H1 (cell line): Measurements from ENCODE around the gene FABP7. TPM values are rescaled to one million over a fixed set of nuclear protein-coding genes. Genes with fewer than 3 reads are reported as not detected.

ENCODE experiments used
- CTCF ChIA-PET: fragments of 300-600 bp; sonication (Branson Sonifier 250); formaldehyde crosslinking; loops from one replicate; lab custom pipeline; 2021; ENCODE audit not compliant: partially characterized antibody; lab: Charles Lee
- POLR2A ChIA-PET: fragments of 300-600 bp; sonication (Branson Sonifier 250); formaldehyde crosslinking; loops from one replicate; lab custom pipeline; 2021; ENCODE audit warnings: inconsistent platforms; ENCODE audit not compliant: partially characterized antibody; lab: Charles Lee
- DNase-seq, 2 experiments: peaks; one replicate each; pipeline versions ENCODE4 v3.0.0 to v3.0.0-alpha.2; 2010 to 2022; ENCODE audit warnings: low spot score in 2 of 2, low read depth in 1 of 2, mixed read lengths in 1 of 2
- FAIRE-seq: peaks from 2 replicates; lab custom pipeline; 2011; peaks lifted over from hg19 to GRCh38; lab: Jason Lieb, UNC
- H2AFZ ChIP-seq: 2 replicates; pipeline ENCODE4 v1.8.1; 2012; ENCODE audit warnings: low read length, inconsistent platforms
- H2AK5ac ChIP-seq: 2 replicates; pipeline ENCODE4 v1.6.1; 2013; ENCODE audit warnings: low read depth, low read length
- H2BK120ac ChIP-seq: replicated peaks from 2 replicates; pipeline ENCODE3; 2013; ENCODE audit warnings: low read depth, low read length, inconsistent platforms
- H2BK12ac ChIP-seq: 2 replicates; pipeline ENCODE4 v1.6.1; 2013; ENCODE audit warnings: low read depth, low read length
- H2BK15ac ChIP-seq: 2 replicates; pipeline ENCODE4 v1.6.1; 2013; ENCODE audit warnings: low read length
- H2BK20ac ChIP-seq: 2 replicates; pipeline ENCODE4 v1.6.1; 2013; ENCODE audit warnings: low read length
- H2BK5ac ChIP-seq: 2 replicates; pipeline ENCODE4 v1.6.1; 2013; ENCODE audit warnings: low read depth, low read length
- H3K14ac ChIP-seq: 2 replicates; pipeline ENCODE4 v1.6.1; 2013; ENCODE audit warnings: inconsistent platforms; ENCODE audit not compliant: insufficient read length
- H3K18ac ChIP-seq: 2 replicates; pipeline ENCODE4 v1.6.1; 2013; ENCODE audit warnings: low read length; ENCODE audit errors: extremely low read depth
- H3K23ac ChIP-seq: 2 replicates; pipeline ENCODE4 v1.6.1; 2013; ENCODE audit warnings: inconsistent platforms; ENCODE audit not compliant: insufficient read length
- H3K23me2 ChIP-seq: 2 replicates; pipeline ENCODE4 v1.6.1; 2013; ENCODE audit warnings: low read depth, low read length
- H3K27ac ChIP-seq: 2 replicates; pipeline ENCODE4 v1.6.1; 2011; ENCODE audit warnings: low read depth, low read length, inconsistent platforms
- H3K27me3 ChIP-seq, 4 experiments: replicated peaks in 1 of 4; 1 replicate in 1 of 4; 2 replicates in 3 of 4; pipeline versions ENCODE4 v1.6.1 to v1.8.1; 2011 to 2013; ENCODE audit warnings: low read length in 3 of 4, mild to moderate bottlenecking in 3 of 4, inconsistent platforms in 2 of 4, mixed read lengths in 2 of 4, moderate library complexity in 1 of 4; ENCODE audit not compliant: control insufficient read depth in 3 of 4, insufficient read depth in 3 of 4; ENCODE audit errors: extremely low read depth in 1 of 4
- H3K36me3 ChIP-seq, 4 experiments: 2 replicates each; pipeline versions ENCODE4 v1.6.1 to v1.8.1; 2011 to 2013; ENCODE audit warnings: mild to moderate bottlenecking in 4 of 4, low read length in 3 of 4, moderate library complexity in 2 of 4, control low read depth in 1 of 4, inconsistent platforms in 1 of 4; ENCODE audit not compliant: insufficient read depth in 4 of 4, control insufficient read depth in 2 of 4
- H3K4ac ChIP-seq: replicated peaks from 2 replicates; pipeline ENCODE3; 2013; ENCODE audit warnings: low read length, low read depth, mixed read lengths, inconsistent platforms; ENCODE audit not compliant: insufficient read length
- H3K4me1 ChIP-seq, 4 experiments: replicated peaks in 1 of 4; 1 replicate in 1 of 4; 2 replicates in 3 of 4; pipeline versions ENCODE4 v1.6.1 to v1.8.1; 2011 to 2013; ENCODE audit warnings: low read length in 3 of 4, inconsistent platforms in 2 of 4, mixed read lengths in 1 of 4; ENCODE audit not compliant: insufficient read depth in 4 of 4, control insufficient read depth in 3 of 4
- H3K4me2 ChIP-seq, 2 experiments: 2 replicates each; pipeline versions ENCODE4 v1.6.1 to v1.8.1; 2011 to 2013; ENCODE audit warnings: low read depth in 2 of 2, low read length in 2 of 2, control low read depth in 1 of 2, inconsistent platforms in 1 of 2, mild to moderate bottlenecking in 1 of 2; ENCODE audit not compliant: insufficient read depth in 1 of 2
- H3K4me3 ChIP-seq, 4 experiments: fragments of 200-600, 300-600 bp in 1 of 4; sonication (generic), shearing (Covaris generic), sonication (Bioruptor Twin) in 1 of 4; 2 replicates each; pipeline versions ENCODE4 v1.5.1 to v1.8.1; 2011 to 2016; ENCODE audit warnings: low read length in 4 of 4, low read depth in 3 of 4, control low read depth in 2 of 4, inconsistent platforms in 2 of 4, mild to moderate bottlenecking in 2 of 4, mixed read lengths in 1 of 4, moderate library complexity in 1 of 4; ENCODE audit not compliant: insufficient read depth in 2 of 4; ENCODE audit errors: extremely low read depth in 1 of 4
- H3K56ac ChIP-seq: replicated peaks from 2 replicates; pipeline ENCODE3; 2013; ENCODE audit warnings: low read depth, mild to moderate bottlenecking, mixed read lengths, low read length, inconsistent platforms; ENCODE audit not compliant: insufficient read length
- H3K79me1 ChIP-seq: 2 replicates; pipeline ENCODE4 v1.6.1; 2013; ENCODE audit warnings: low read depth, low read length, control low read depth
- H3K79me2 ChIP-seq, 2 experiments: 2 replicates each; pipeline versions ENCODE4 v1.6.1 to v1.8.1; 2012 to 2013; ENCODE audit warnings: low read length in 2 of 2, mild to moderate bottlenecking in 2 of 2, inconsistent platforms in 1 of 2; ENCODE audit not compliant: insufficient read depth in 2 of 2, control insufficient read depth in 1 of 2
- H3K9ac ChIP-seq, 4 experiments: replicated peaks in 1 of 4; 1 replicate in 1 of 4; 2 replicates in 3 of 4; pipeline versions ENCODE4 v1.6.1 to v1.8.1; 2011 to 2013; ENCODE audit warnings: low read depth in 3 of 4, low read length in 3 of 4, control low read depth in 2 of 4, mild to moderate bottlenecking in 2 of 4, moderate library complexity in 2 of 4, inconsistent platforms in 1 of 4; ENCODE audit errors: extremely low read depth in 1 of 4
- H3K9me3 ChIP-seq, 2 experiments: 2 replicates each; pipeline versions ENCODE4 v1.6.1 to v1.8.1; 2012 to 2013; ENCODE audit warnings: mild to moderate bottlenecking in 2 of 2, moderate library complexity in 2 of 2, control low read depth in 1 of 2, inconsistent platforms in 1 of 2, low read depth in 1 of 2, low read length in 1 of 2, mixed read lengths in 1 of 2; ENCODE audit not compliant: insufficient read depth in 2 of 2
- H4K20me1 ChIP-seq, 2 experiments: replicated peaks in 1 of 2; 2 replicates each; pipeline versions ENCODE3 to v1.8.1; 2011 to 2013; ENCODE audit warnings: inconsistent platforms in 2 of 2, low read length in 2 of 2, mild to moderate bottlenecking in 1 of 2; ENCODE audit not compliant: insufficient read depth in 2 of 2, control insufficient read depth in 1 of 2
- H4K5ac ChIP-seq: 2 replicates; pipeline ENCODE4 v1.6.1; 2013; ENCODE audit warnings: low read length, low read depth, mixed read lengths, inconsistent platforms; ENCODE audit not compliant: insufficient read length
- H4K8ac ChIP-seq: 2 replicates; pipeline ENCODE4 v1.8.0; 2013; ENCODE audit warnings: mild to moderate bottlenecking, moderate library complexity, low read length, inconsistent platforms; ENCODE audit not compliant: insufficient read depth; ENCODE audit errors: extremely low read depth
- H4K91ac ChIP-seq: replicated peaks from 2 replicates; pipeline ENCODE3; 2013; ENCODE audit warnings: low read length, mixed read lengths, inconsistent platforms; ENCODE audit not compliant: insufficient read length
- BCL11A ChIP-seq, 2 experiments: IDR thresholded peaks; one replicate each; pipeline ENCODE4 v1.6.1; 2011; ENCODE audit warnings: low read depth in 2 of 2, low read length in 2 of 2, mild to moderate bottlenecking in 2 of 2
- CHD1 ChIP-seq: IDR thresholded peaks from 2 replicates; pipeline ENCODE4 v1.6.1; 2012; ENCODE audit warnings: low read depth, low read length, improper control_type of control experiment
- HDAC2 ChIP-seq, 2 experiments: fragments of 300-600 bp in 1 of 2; sonication (generic) in 1 of 2; IDR thresholded peaks; 2 replicates each; pipeline ENCODE4 v1.6.1; 2011 to 2012; ENCODE audit warnings: low read depth in 2 of 2, low read length in 2 of 2, mild to moderate bottlenecking in 2 of 2, moderate library complexity in 2 of 2, borderline replicate concordance in 1 of 2, inconsistent platforms in 1 of 2
- HDAC6 ChIP-seq: IDR thresholded peaks from one replicate; pipeline ENCODE4 v1.7.1; 2012; ENCODE audit warnings: low read depth, mild to moderate bottlenecking, inconsistent platforms, low read length, moderate library complexity
- KDM1A ChIP-seq: fragments of 200-600, 300-600 bp; sonication (generic); IDR thresholded peaks from 2 replicates; pipeline ENCODE4 v1.7.1; 2016; ENCODE audit warnings: mild to moderate bottlenecking, low read length, borderline replicate concordance
- MAFK ChIP-seq: IDR thresholded peaks from 2 replicates; pipeline ENCODE4 v1.6.1; 2012; ENCODE audit warnings: low read depth, mild to moderate bottlenecking, improper control_type of control experiment, low read length
- NANOG ChIP-seq: IDR thresholded peaks from 2 replicates; pipeline ENCODE4 v1.6.1; 2011; ENCODE audit warnings: low read length, low read depth, mild to moderate bottlenecking, inconsistent platforms; ENCODE audit not compliant: insufficient read depth, poor library complexity, severe bottlenecking
- POLR2A ChIP-seq, 2 experiments: IDR thresholded peaks; 1 replicate in 1 of 2; 2 replicates in 1 of 2; pipeline ENCODE4 v1.6.1; 2011; ENCODE audit warnings: low read depth in 2 of 2, low read length in 2 of 2, mild to moderate bottlenecking in 2 of 2; ENCODE audit errors: control extremely low read depth in 1 of 2
- POLR2AphosphoS5 ChIP-seq: IDR thresholded peaks from 2 replicates; pipeline ENCODE4 v1.6.1; 2011; ENCODE audit warnings: low read depth, low read length
- RXRA ChIP-seq: IDR thresholded peaks from 2 replicates; pipeline ENCODE4 v1.6.1; 2011; ENCODE audit warnings: low read depth, mild to moderate bottlenecking, low read length, moderate library complexity; ENCODE audit not compliant: insufficient read depth
- SIRT6 ChIP-seq: IDR thresholded peaks from one replicate; pipeline ENCODE4 v1.7.1; 2012; ENCODE audit warnings: low read length, inconsistent platforms
- SIX5 ChIP-seq: IDR thresholded peaks from 2 replicates; pipeline ENCODE4 v1.6.1; 2011; ENCODE audit warnings: mild to moderate bottlenecking, low read depth, low read length
- SP2 ChIP-seq: IDR thresholded peaks from 2 replicates; pipeline ENCODE4 v1.6.1; 2012; ENCODE audit warnings: mild to moderate bottlenecking, low read length, inconsistent platforms
- SUZ12 ChIP-seq: fragments of 200-600 bp; sonication (generic); IDR thresholded peaks from 2 replicates; pipeline ENCODE4 v1.6.1; 2012; ENCODE audit warnings: mild to moderate bottlenecking, inconsistent platforms, low read length, moderate library complexity, mixed read lengths
- WGBS, 2 experiments: shearing (Covaris generic) in 1 of 2; methylation state at CpG; one replicate each; pipeline versions ENCODE4 v1.1.6 to v1.1.7; 2013 to 2015; ENCODE audit warnings: low lambda C conversion rate in 2 of 2, mixed read lengths in 2 of 2, inconsistent platforms in 1 of 2, low coverage in 1 of 2, missing lambda C conversion rate in 1 of 2; ENCODE audit not compliant: insufficient replicate concordance in 2 of 2, insufficient coverage in 1 of 2, insufficient read length in 1 of 2; ENCODE audit errors: extremely low coverage in 1 of 2, missing lambda C conversion rate in 1 of 2; 5-methylcytosine and 5-hydroxymethylcytosine counted together
- polyA plus RNA-seq, 7 experiments: library from polyadenylated mRNA; depleted of rRNA in 3 of 7; stranded (reverse) in 5 of 7; unstranded in 2 of 7; fragments of >200 nt in 5 of 7; fragments of 200-250 nt in 2 of 7; gene quantifications; 1 replicate in 5 of 7; 2 replicates in 1 of 7; 4 replicates in 1 of 7; pipeline versions ENCODE4 v1.2.1 to v1.2.3, GENCODE V29; 2011 to 2013; ENCODE audit warnings: missing spikeins in 2 of 7, mixed read lengths in 2 of 7
- total RNA-seq: library from RNA; stranded (reverse); fragmentation: NEBNext Ultra II Directional; extraction: Animal tissue kit (Norgen Biotek cat#: 25700); gene quantifications from 2 replicates; pipeline ENCODE4 v1.2.1, GENCODE V29; 2021
- TF ChIP-seq, protein P1 (sequence below): IDR thresholded peaks from 2 replicates; pipeline ENCODE4 v1.6.1; 2012; ENCODE audit warnings: inconsistent platforms

The FABP7 gene
- total and polyA plus RNA-seq, 2 of the 8 experiments (the other 6 are each of a cell fraction or from before 2014, with no cell fraction given): 10.6 to 13.1 TPM

DNA sequence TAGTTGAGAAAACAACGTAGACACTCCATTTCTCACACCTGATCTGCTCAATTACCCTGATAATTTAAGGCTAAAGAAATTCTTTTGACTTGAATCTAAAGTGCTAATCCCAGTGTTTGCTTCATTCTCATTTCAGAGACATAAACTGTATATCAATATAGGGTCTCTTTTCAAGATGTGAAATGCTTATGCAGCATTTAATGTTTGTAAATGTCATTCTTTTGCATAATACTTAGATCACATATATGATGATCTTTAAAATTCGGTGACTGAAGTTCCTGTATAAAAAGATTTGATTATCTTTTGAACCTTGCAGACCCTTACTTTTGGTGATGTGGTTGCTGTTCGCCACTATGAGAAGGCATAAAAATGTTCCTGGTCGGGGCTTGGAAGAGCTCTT, 3.9 kb downstream of the FABP7 start:
- Histone ChIP-seq H3K23me2 (no peaks in the 10 kb centered on the region; the same call in 1 of the 2 replicates), H2AFZ (no peak overlapping the region), H2BK120ac (no peak overlapping the region), H3K14ac (no peak overlapping the region), H2BK12ac (no peak overlapping the region), H3K4ac (no peak overlapping the region), H4K5ac (no peak overlapping the region), H3K4me3 (no peak overlapping the region), H3K79me2 (no peaks in the 10 kb centered on the region), H3K9ac (no peak overlapping the region), H3K18ac (no peak overlapping the region), H4K20me1 (no peaks in the 10 kb centered on the region), H3K36me3 (no peaks in the 10 kb centered on the region), H4K91ac (no peak overlapping the region), H3K56ac (no peak overlapping the region), H3K4me2 (no peak overlapping the region), H2BK15ac (no peak overlapping the region), H4K8ac (no peak overlapping the region), H2BK20ac (no peak overlapping the region), H3K23ac (no peak overlapping the region), H2BK5ac (no peak overlapping the region), H3K27ac (no peak overlapping the region), H3K79me1 (no peaks in the 10 kb centered on the region), H3K4me1 (peaks cover 2 to 18% (median 9%) of the 10 kb centered on the region in 4 experiments; a peak in 6 of 7 replicates), H2AK5ac (no peak overlapping the region), H3K9me3 (no peaks in the 10 kb centered on the region), H3K27me3 (no peaks in the 10 kb centered on the region; a peak in 2 of 7 replicates)
- no peak for DNase-seq
- WGBS, 2 experiments: 89% methylated on average over 4 of the region's 4 CpGs; no CpG with 5 or more reads in 1 of the 2 experiments
- no peak for FAIRE-seq
- CTCF ChIA-PET: interaction anchor here (0.8 to 1.2 kb wide), 3 partner anchors 38 to 45 kb away, joined by 3 read pairs; no protein-coding TSS in a partner anchor
- POLR2A ChIA-PET: no interaction called here
- TF ChIP-seq CHD1: no peak
- TF ChIP-seq HDAC6: no peak
- no peak for TF ChIP-seq SP2
- TF ChIP-seq, protein P1, sequence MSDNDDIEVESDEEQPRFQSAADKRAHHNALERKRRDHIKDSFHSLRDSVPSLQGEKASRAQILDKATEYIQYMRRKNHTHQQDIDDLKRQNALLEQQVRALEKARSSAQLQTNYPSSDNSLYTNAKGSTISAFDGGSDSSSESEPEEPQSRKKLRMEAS: no peak
- no peak for TF ChIP-seq HDAC2 (IDR thresholded peaks at IDR 0.05; ENCODE audit: borderline replicate concordance in 1 of 2, low read depth in 2 of 2, low read length in 2 of 2)
- TF ChIP-seq NANOG: no peak
- TF ChIP-seq RXRA: no peak
- TF ChIP-seq KDM1A: no peak
- no peak for TF ChIP-seq POLR2A (IDR thresholded peaks at IDR 0.05; ENCODE audit: control extremely low read depth in 1 of 2, low read depth in 2 of 2, low read length in 2 of 2)
- no peak for TF ChIP-seq SUZ12
- no peak for TF ChIP-seq BCL11A (IDR thresholded peaks at IDR 0.05; ENCODE audit: low read depth in 2 of 2, low read length in 2 of 2)
- no peak for TF ChIP-seq SIRT6
- no peak for TF ChIP-seq MAFK
- no peak for TF ChIP-seq POLR2AphosphoS5
- TF ChIP-seq SIX5: no peak
